ENCODE results near the gene PRIMPOL. TPM values are rescaled to one million over a fixed set of nuclear protein-coding genes. Genes with fewer than 3 reads are reported as not detected.

PRIMPOL gene
- total and polyA plus RNA-seq, 2 donors (not counting 1 experiment from before 2014, with no cell fraction given), result 11.5 to 22.3 TPM

DNA sequence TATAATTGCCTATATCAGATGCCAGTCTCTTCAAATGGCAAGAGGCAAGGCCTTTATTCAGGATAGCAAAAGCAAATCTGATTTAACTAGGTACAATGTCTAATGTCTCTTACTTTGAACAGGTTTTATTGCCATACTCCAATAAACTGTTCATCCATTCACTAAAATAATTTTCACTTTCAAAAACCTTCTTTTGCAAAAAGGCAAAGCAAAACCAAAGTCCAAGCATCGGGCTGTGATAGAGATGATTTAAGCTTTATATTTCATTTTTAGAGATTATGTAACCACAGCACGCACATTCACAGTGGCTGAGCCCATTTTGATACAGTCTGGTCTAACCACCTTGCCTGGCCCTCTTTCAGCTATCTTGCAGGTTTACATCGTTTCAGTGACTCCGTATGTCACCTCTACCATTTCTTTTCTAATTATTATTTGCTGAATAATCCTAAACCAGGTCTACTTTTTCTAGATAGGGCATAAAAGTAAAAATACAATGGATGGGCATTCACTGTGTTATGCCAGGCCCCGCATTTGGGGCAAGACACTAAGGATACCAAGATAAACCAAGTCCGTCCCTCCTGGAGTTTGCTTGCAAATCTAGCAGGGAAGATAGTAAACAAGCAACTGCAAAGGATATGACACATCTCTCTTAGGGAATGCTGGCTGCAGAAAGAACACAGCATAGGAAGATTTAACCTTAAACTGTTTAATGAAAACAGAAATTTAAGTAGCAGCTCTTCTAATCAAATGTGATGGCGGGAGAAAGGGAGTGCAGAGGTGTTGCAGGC lies 2.1 kb upstream of the PRIMPOL start:
- no peak overlapping the region for H3K9ac ChIP-seq (ENCODE audit: insufficient read depth, low read length)
- peak overlapping the region; percentile 53 to 90 (median 82) for H3K4me3 ChIP-seq (replicated peaks in 1 of 4; ENCODE audit: control extremely low read depth in 1 of 4, insufficient read depth in 1 of 4, low read depth in 3 of 4, low read length in 4 of 4)
- no peaks in the 10 kb centered on the region for H3K27me3 ChIP-seq (ENCODE audit: control insufficient read depth, insufficient read depth, low read length)
- H3K36me3 ChIP-seq (ENCODE audit: control insufficient read depth, insufficient read depth, low read length), result no peaks in the 10 kb centered on the region
- peak overlapping the region; percentile 93 for H3K4me2 ChIP-seq (ENCODE audit: extremely low read depth, insufficient read depth, low read length)
- H2AFZ ChIP-seq (ENCODE audit: low read length), result no peak overlapping the region
- H3K9me3 ChIP-seq (ENCODE audit: control insufficient read depth, insufficient read depth, low read depth, low read length), result no peaks in the 10 kb centered on the region
- TF ChIP-seq EZH2 (IDR thresholded peaks at IDR 0.05; ENCODE audit: low read length, missing control alignments), result no peak
- TF ChIP-seq, protein P1, sequence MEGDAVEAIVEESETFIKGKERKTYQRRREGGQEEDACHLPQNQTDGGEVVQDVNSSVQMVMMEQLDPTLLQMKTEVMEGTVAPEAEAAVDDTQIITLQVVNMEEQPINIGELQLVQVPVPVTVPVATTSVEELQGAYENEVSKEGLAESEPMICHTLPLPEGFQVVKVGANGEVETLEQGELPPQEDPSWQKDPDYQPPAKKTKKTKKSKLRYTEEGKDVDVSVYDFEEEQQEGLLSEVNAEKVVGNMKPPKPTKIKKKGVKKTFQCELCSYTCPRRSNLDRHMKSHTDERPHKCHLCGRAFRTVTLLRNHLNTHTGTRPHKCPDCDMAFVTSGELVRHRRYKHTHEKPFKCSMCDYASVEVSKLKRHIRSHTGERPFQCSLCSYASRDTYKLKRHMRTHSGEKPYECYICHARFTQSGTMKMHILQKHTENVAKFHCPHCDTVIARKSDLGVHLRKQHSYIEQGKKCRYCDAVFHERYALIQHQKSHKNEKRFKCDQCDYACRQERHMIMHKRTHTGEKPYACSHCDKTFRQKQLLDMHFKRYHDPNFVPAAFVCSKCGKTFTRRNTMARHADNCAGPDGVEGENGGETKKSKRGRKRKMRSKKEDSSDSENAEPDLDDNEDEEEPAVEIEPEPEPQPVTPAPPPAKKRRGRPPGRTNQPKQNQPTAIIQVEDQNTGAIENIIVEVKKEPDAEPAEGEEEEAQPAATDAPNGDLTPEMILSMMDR (conservative IDR thresholded peaks at IDR 0.05 in 1 of 2, IDR thresholded peaks at IDR 0.05 in 1 of 2; ENCODE audit: low read depth in 1 of 2, low read length in 2 of 2), result no peak
- peaks cover 56% of the 10 kb centered on the region for H3K79me2 ChIP-seq (ENCODE audit: control insufficient read depth, insufficient read depth, low read length)
- H4K20me1 ChIP-seq (ENCODE audit: control insufficient read depth, extremely low read depth, insufficient read depth, low read length), result no peaks in the 10 kb centered on the region
- DNase-seq (ENCODE audit: low read depth in 2 of 2), result peak; percentile 20 to 30
- peaks cover 11% of the 10 kb centered on the region for H3K4me1 ChIP-seq (ENCODE audit: control insufficient read depth, extremely low read depth, insufficient read depth, low read length)
- peak overlapping the region; percentile 41 for H3K27ac ChIP-seq (ENCODE audit: insufficient read depth, low read length)

DNA sequence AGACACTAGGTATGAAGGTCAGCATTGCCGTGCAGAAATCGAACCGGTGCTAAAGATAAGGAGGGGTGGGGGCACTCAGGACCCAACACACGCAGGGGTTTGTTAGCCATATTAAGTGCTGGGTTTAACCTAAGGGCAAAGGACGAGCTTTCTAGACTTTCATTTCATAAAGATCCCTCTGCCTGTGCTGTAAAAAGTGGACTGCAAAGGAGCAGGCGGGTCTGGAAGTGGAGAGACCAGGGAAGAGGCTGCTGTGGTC lies 1.6 kb upstream of the PRIMPOL start:
- Histone ChIP-seq H3K9ac (ENCODE audit: insufficient read depth, low read length) (peak overlapping the region; percentile 69), H3K36me3 (ENCODE audit: control insufficient read depth, insufficient read depth, low read length) (no peaks in the 10 kb centered on the region), H3K9me3 (ENCODE audit: control insufficient read depth, insufficient read depth, low read depth, low read length) (no peaks in the 10 kb centered on the region), H3K4me1 (ENCODE audit: control insufficient read depth, extremely low read depth, insufficient read depth, low read length) (peaks cover 11% of the 10 kb centered on the region), H4K20me1 (ENCODE audit: control insufficient read depth, extremely low read depth, insufficient read depth, low read length) (no peaks in the 10 kb centered on the region), H3K79me2 (ENCODE audit: control insufficient read depth, insufficient read depth, low read length) (peaks cover 53% of the 10 kb centered on the region), H3K27me3 (ENCODE audit: control insufficient read depth, insufficient read depth, low read length) (no peaks in the 10 kb centered on the region), H3K4me2 (ENCODE audit: extremely low read depth, insufficient read depth, low read length) (peak overlapping the region; percentile 93), H3K4me3 (replicated peaks in 1 of 4; ENCODE audit: control extremely low read depth in 1 of 4, insufficient read depth in 1 of 4, low read depth in 3 of 4, low read length in 4 of 4) (peak overlapping the region; percentile 53 to 90 (median 82)), H3K27ac (ENCODE audit: insufficient read depth, low read length) (peak overlapping the region; percentile 41), H2AFZ (ENCODE audit: low read length) (no peak overlapping the region)
- no peak for TF ChIP-seq EZH2 (IDR thresholded peaks at IDR 0.05; ENCODE audit: low read length, missing control alignments)
- TF ChIP-seq, protein P1 (conservative IDR thresholded peaks at IDR 0.05 in 1 of 2, IDR thresholded peaks at IDR 0.05 in 1 of 2; ENCODE audit: low read depth in 1 of 2, low read length in 2 of 2), result no peak
- DNase-seq (ENCODE audit: low read depth in 2 of 2), result peak in 1 of 2 donors; percentile 9

DNA sequence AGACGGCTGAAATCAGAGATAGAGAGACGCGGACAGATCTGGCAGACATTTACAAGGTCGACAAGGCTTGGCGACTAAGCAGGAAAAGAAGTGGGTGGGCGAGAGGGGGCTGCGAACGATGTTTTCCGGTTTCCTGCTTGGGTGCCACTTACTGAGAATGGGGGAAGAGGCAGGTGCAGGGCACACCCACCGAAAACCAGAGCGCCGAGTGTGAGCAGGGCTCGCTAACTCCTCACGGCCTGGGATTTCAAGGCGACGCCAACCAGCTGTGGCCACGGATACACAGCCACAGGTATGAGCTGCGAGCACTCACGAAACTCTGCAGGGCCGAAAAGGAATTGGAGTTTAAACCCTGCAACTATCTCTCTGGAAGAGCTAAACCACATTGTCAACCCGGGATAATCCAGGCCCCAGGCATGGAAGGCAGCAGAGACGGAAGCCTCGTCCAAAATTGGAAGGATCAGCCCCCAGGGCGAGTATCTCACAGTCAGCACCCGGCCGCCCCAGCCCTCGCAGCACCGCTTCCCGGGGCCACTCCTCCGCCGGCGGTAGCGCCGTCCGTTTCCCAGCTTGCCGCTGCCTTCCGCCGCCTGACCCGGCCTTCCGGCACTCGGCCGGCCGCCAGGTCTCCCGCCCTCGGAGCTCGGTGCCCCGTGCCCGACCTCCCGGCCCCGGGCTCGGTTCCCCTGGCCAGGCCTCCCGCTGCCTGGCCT lies 1.1 kb upstream of the PRIMPOL start:
- Histone ChIP-seq H3K9ac (ENCODE audit: insufficient read depth, low read length) (peak overlapping the region; percentile 69), H3K36me3 (ENCODE audit: control insufficient read depth, insufficient read depth, low read length) (no peaks in the 10 kb centered on the region), H2AFZ (ENCODE audit: low read length) (no peak overlapping the region), H3K79me2 (ENCODE audit: control insufficient read depth, insufficient read depth, low read length) (peaks cover 50% of the 10 kb centered on the region), H4K20me1 (ENCODE audit: control insufficient read depth, extremely low read depth, insufficient read depth, low read length) (no peaks in the 10 kb centered on the region), H3K4me1 (ENCODE audit: control insufficient read depth, extremely low read depth, insufficient read depth, low read length) (peaks cover 11% of the 10 kb centered on the region), H3K27me3 (ENCODE audit: control insufficient read depth, insufficient read depth, low read length) (no peaks in the 10 kb centered on the region), H3K9me3 (ENCODE audit: control insufficient read depth, insufficient read depth, low read depth, low read length) (no peaks in the 10 kb centered on the region), H3K4me2 (ENCODE audit: extremely low read depth, insufficient read depth, low read length) (peak overlapping the region; percentile 93), H3K27ac (ENCODE audit: insufficient read depth, low read length) (peak overlapping the region; percentile 41), H3K4me3 (replicated peaks in 1 of 4; ENCODE audit: control extremely low read depth in 1 of 4, insufficient read depth in 1 of 4, low read depth in 3 of 4, low read length in 4 of 4) (peak overlapping the region; percentile 53 to 90 (median 82))
- TF ChIP-seq, protein P1 (conservative IDR thresholded peaks at IDR 0.05 in 1 of 2, IDR thresholded peaks at IDR 0.05 in 1 of 2; ENCODE audit: low read depth in 1 of 2, low read length in 2 of 2), result no peak
- no peak for TF ChIP-seq EZH2 (IDR thresholded peaks at IDR 0.05; ENCODE audit: low read length, missing control alignments)
- peak; percentile 47 to 61 for DNase-seq (ENCODE audit: low read depth in 2 of 2)

All from fibroblast of lung (primary cell).